ENCODE results near the gene KLKB1. TPM values are rescaled to one million over a fixed set of nuclear protein-coding genes. Genes with fewer than 3 reads are reported as not detected.

Gene KLKB1
- total and polyA plus RNA-seq, 2 donors = 0.33 to 2.3 TPM

DNA sequence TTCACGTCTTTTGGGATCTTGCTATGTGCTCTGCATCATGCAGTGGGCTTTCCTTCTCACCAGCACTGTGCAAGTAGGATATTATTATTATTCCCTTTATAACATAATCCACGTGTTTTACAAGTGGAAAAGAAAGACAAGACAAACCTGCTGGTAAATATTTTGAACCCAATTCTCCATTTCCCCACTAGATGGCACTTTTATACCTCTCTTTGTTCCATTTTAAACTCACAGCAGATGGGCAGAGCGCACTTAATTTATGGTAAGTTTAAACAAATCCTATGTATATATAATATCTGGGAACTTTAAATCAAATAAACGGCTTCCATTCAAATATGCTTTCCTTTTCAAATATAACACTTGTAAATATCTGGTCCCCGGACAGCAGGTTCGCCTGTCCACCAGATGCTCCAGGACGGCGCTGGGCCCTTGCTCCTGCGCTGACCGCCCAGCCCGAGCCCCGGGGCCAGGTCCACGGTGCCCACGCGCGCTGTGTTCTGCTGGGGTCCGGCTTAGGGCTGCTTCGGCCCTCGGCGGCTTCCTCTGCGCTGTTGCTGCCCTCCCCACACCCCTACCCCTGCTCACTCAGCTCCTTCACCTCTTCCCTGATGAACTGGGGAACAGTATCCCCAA, 69.8 kb downstream of the KLKB1 start:
- WGBS = 63% methylated on average over 21 of the region's 21 CpGs

DNA sequence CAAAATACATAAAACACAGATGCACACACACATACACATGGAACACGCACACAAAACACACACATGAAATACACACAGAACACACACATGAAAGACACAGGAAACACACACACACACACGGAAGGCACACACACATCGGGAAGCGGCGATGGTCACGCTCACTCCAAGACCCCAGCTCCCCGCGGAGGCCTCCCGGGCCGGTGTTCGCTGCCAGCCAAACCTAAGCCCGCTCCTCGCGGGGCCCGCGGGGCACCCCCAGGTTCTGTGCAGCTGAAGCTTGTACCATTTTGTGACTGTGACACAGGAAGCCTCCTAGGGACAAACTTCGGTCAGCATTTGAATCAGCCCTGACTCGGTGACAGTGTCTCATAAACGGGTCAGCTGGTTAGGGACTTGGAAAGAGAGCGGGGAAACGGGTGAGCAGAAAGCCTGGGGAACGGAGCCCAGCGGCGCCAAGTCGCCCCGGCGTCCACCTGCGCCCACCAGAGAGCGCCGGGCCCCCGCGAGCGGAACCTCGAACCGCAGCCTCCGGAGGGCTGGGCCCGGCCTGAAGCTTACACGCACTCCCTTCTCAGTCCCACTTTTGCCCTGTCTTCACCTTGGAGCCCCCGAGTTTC, 70.8 kb downstream of the KLKB1 start:
- Histone ChIP-seq H3K27me3 (ENCODE audit: control insufficient read depth in 2 of 2, insufficient read depth in 1 of 2, low read length in 1 of 2) (peaks cover 5 to 17% of the 10 kb centered on the region in 2 donors), H3K4me1 (ENCODE audit: control insufficient read depth in 2 of 2, insufficient read depth in 2 of 2, low read length in 2 of 2) (no peaks in the 10 kb centered on the region), H3K4me3 (ENCODE audit: low read length in 2 of 2) (no peak overlapping the region), H3K9me3 (ENCODE audit: control insufficient read depth in 2 of 2, insufficient read depth in 1 of 2, low read length in 1 of 2) (no peaks in the 10 kb centered on the region), H3K36me3 (ENCODE audit: control insufficient read depth in 2 of 2, insufficient read depth in 2 of 2, low read length in 1 of 2) (no peaks in the 10 kb centered on the region), H3K27ac (ENCODE audit: low read depth in 1 of 2, low read length in 1 of 2) (no peak overlapping the region)
- DNase-seq (ENCODE audit: low read depth in 6 of 9, low spot score in 9 of 9) = no peak
- 21% methylated on average over 39 of the region's 39 CpGs for WGBS

More for the DNA sequence above, 69.8 kb downstream of the KLKB1 start:
- Histone ChIP-seq H3K27me3 (ENCODE audit: control insufficient read depth in 2 of 2, insufficient read depth in 1 of 2, low read length in 1 of 2) (peaks cover 5 to 17% of the 10 kb centered on the region in 2 donors), H3K4me1 (ENCODE audit: control insufficient read depth in 2 of 2, insufficient read depth in 2 of 2, low read length in 2 of 2) (no peaks in the 10 kb centered on the region), H3K9me3 (ENCODE audit: control insufficient read depth in 2 of 2, insufficient read depth in 1 of 2, low read length in 1 of 2) (no peaks in the 10 kb centered on the region), H3K36me3 (ENCODE audit: control insufficient read depth in 2 of 2, insufficient read depth in 2 of 2, low read length in 1 of 2) (no peaks in the 10 kb centered on the region), H3K4me3 (ENCODE audit: low read length in 2 of 2) (no peak overlapping the region), H3K27ac (ENCODE audit: low read depth in 1 of 2, low read length in 1 of 2) (no peak overlapping the region)
- peak in 6 of 9 donors; percentile 3 to 43 (median 16) for DNase-seq (ENCODE audit: low read depth in 6 of 9, low spot score in 9 of 9)

DNA sequence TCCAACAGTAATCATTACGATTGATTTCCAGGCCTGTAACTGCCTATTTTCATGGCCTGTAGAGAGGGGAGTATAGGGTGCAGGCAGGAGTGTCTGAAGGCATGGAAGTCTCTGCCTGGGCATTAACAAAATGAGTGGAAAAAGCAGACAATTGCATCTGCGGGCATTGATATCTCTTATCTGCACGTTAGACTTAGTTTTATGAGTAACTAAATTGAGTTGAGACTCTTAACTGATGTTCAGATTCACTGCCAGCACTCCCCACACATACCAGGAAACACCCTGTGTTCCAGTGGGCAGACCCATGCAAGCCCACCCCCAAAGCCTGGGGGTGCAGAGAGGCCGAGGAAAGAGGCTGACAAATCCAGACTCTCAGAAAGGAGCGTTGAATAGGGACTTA, 72.0 kb downstream of the KLKB1 start:
- no peak for DNase-seq (ENCODE audit: low read depth in 6 of 9, low spot score in 9 of 9)
- WGBS = 89% methylated on average over 5 of the region's 5 CpGs

GRCh38 chr4:186300659-186301390, 73.5 kb downstream of the KLKB1 start:
- H3K4me1 ChIP-seq (ENCODE audit: control insufficient read depth in 2 of 2, insufficient read depth in 2 of 2, low read length in 2 of 2) = no peaks in the 10 kb centered on the region
- no peaks in the 10 kb centered on the region for H3K36me3 ChIP-seq (ENCODE audit: control insufficient read depth in 2 of 2, insufficient read depth in 2 of 2, low read length in 1 of 2)
- peaks cover 5 to 17% of the 10 kb centered on the region in 2 donors for H3K27me3 ChIP-seq (ENCODE audit: control insufficient read depth in 2 of 2, insufficient read depth in 1 of 2, low read length in 1 of 2)
- H3K27ac ChIP-seq (ENCODE audit: low read depth in 1 of 2, low read length in 1 of 2) = no peak overlapping the region
- H3K4me3 ChIP-seq (ENCODE audit: low read length in 2 of 2) = no peak overlapping the region
- WGBS = 86% methylated on average over 6 of the region's 6 CpGs
- no peak for DNase-seq (ENCODE audit: low read depth in 6 of 9, low spot score in 9 of 9)
- H3K9me3 ChIP-seq (ENCODE audit: control insufficient read depth in 2 of 2, insufficient read depth in 1 of 2, low read length in 1 of 2) = no peaks in the 10 kb centered on the region

More for the DNA sequence above, 72.0 kb downstream of the KLKB1 start:
- peaks cover 5 to 17% of the 10 kb centered on the region in 2 donors for H3K27me3 ChIP-seq (ENCODE audit: control insufficient read depth in 2 of 2, insufficient read depth in 1 of 2, low read length in 1 of 2)
- H3K36me3 ChIP-seq (ENCODE audit: control insufficient read depth in 2 of 2, insufficient read depth in 2 of 2, low read length in 1 of 2) = no peaks in the 10 kb centered on the region
- H3K4me3 ChIP-seq (ENCODE audit: low read length in 2 of 2) = no peak overlapping the region
- H3K4me1 ChIP-seq (ENCODE audit: control insufficient read depth in 2 of 2, insufficient read depth in 2 of 2, low read length in 2 of 2) = no peaks in the 10 kb centered on the region
- H3K27ac ChIP-seq (ENCODE audit: low read depth in 1 of 2, low read length in 1 of 2) = no peak overlapping the region
- H3K9me3 ChIP-seq (ENCODE audit: control insufficient read depth in 2 of 2, insufficient read depth in 1 of 2, low read length in 1 of 2) = no peaks in the 10 kb centered on the region

DNA sequence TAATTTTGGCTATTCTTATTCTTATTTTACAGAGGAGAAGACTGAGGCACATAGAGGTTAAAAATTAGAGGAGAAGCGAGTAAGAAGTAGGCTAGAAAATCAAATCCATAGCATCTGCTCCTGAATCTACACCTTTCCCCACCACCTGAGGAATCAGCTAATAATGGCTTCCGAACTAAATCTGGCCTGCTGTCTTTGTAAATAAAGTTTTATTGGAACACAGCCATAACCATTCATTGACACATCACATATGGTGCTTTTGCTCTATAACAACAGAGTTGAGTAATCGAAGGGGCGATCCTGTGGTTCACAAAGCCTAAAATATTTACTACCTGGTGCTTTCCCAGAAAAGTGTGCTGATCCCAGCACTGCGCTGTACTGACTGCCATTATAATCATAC, 76.9 kb downstream of the KLKB1 start:
- Histone ChIP-seq H3K4me3 (ENCODE audit: low read length in 2 of 2) (no peak overlapping the region), H3K27me3 (ENCODE audit: control insufficient read depth in 2 of 2, insufficient read depth in 1 of 2, low read length in 1 of 2) (no peaks in the 10 kb centered on the region), H3K9me3 (ENCODE audit: control insufficient read depth in 2 of 2, insufficient read depth in 1 of 2, low read length in 1 of 2) (no peaks in the 10 kb centered on the region), H3K27ac (ENCODE audit: low read depth in 1 of 2, low read length in 1 of 2) (no peak overlapping the region), H3K4me1 (ENCODE audit: control insufficient read depth in 2 of 2, insufficient read depth in 2 of 2, low read length in 2 of 2) (no peaks in the 10 kb centered on the region), H3K36me3 (ENCODE audit: control insufficient read depth in 2 of 2, insufficient read depth in 2 of 2, low read length in 1 of 2) (no peaks in the 10 kb centered on the region)
- DNase-seq (ENCODE audit: low read depth in 6 of 9, low spot score in 9 of 9) = no peak
- WGBS = 93% methylated on average over 5 of the region's 5 CpGs

GRCh38 chr4:186304866-186305505, 77.7 kb downstream of the KLKB1 start:
- DNase-seq (ENCODE audit: low read depth in 6 of 9, low spot score in 9 of 9) = no peak
- Histone ChIP-seq H3K9me3 (ENCODE audit: control insufficient read depth in 2 of 2, insufficient read depth in 1 of 2, low read length in 1 of 2) (no peaks in the 10 kb centered on the region), H3K4me3 (ENCODE audit: low read length in 2 of 2) (no peak overlapping the region), H3K4me1 (ENCODE audit: control insufficient read depth in 2 of 2, insufficient read depth in 2 of 2, low read length in 2 of 2) (no peaks in the 10 kb centered on the region), H3K27me3 (ENCODE audit: control insufficient read depth in 2 of 2, insufficient read depth in 1 of 2, low read length in 1 of 2) (no peaks in the 10 kb centered on the region), H3K27ac (ENCODE audit: low read depth in 1 of 2, low read length in 1 of 2) (no peak overlapping the region), H3K36me3 (ENCODE audit: control insufficient read depth in 2 of 2, insufficient read depth in 2 of 2, low read length in 1 of 2) (no peaks in the 10 kb centered on the region)
- 77% methylated on average over 13 of the region's 13 CpGs for WGBS

DNA sequence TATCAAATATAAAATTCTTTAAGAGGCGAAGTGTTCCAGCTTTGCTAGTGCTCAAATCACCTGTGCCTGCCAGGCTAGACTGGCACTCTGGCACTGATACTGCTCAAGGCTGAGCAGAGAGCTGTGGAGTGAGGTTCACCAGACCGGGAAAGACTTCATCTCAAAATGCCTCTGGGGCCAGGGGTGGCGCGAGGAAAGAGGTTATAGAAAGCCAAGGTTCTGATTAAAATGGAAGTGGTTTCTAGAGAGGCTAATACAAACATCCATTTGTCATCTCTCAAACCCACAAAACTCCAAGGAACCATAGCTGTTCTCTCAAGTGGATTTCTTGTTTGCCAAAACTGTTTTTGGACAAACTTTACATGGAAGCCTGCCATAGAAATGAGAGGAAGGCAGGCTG, 80.2 kb downstream of the KLKB1 start:
- H3K36me3 ChIP-seq (ENCODE audit: control insufficient read depth in 2 of 2, insufficient read depth in 2 of 2, low read length in 1 of 2) = no peaks in the 10 kb centered on the region
- 84% methylated on average over 4 of the region's 4 CpGs for WGBS
- H3K27me3 ChIP-seq (ENCODE audit: control insufficient read depth in 2 of 2, insufficient read depth in 1 of 2, low read length in 1 of 2) = no peaks in the 10 kb centered on the region
- DNase-seq (ENCODE audit: low read depth in 6 of 9, low spot score in 9 of 9) = no peak
- no peaks in the 10 kb centered on the region for H3K9me3 ChIP-seq (ENCODE audit: control insufficient read depth in 2 of 2, insufficient read depth in 1 of 2, low read length in 1 of 2)
- no peak overlapping the region for H3K4me3 ChIP-seq (ENCODE audit: low read length in 2 of 2)
- no peaks in the 10 kb centered on the region for H3K4me1 ChIP-seq (ENCODE audit: control insufficient read depth in 2 of 2, insufficient read depth in 2 of 2, low read length in 2 of 2)
- no peak overlapping the region for H3K27ac ChIP-seq (ENCODE audit: low read depth in 1 of 2, low read length in 1 of 2)

DNA sequence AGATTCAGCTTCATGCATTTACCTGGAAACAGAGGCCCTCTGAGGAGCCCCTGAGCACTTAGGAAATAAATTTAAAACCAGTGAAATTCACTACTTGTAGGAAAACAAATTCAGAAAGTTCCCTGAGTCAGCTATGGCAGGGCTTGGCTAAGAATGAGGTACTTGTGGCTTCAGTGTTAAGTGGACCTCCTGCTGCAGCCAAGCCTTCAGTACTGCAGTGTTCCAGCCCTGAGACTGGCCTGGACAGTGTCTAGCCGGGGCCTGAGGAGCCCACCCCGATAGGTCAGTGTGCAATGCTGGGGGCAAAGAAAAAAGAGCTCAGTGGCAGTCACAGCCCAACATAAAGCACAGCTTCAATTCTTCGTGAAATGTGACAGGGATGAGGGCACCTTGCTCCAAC, 80.6 kb downstream of the KLKB1 start:
- no peak for DNase-seq (ENCODE audit: low read depth in 6 of 9, low spot score in 9 of 9)
- 90% methylated on average over 3 of the region's 3 CpGs for WGBS

More for the DNA sequence above, 80.6 kb downstream of the KLKB1 start:
- H3K4me1 ChIP-seq (ENCODE audit: control insufficient read depth in 2 of 2, insufficient read depth in 2 of 2, low read length in 2 of 2) = no peaks in the 10 kb centered on the region
- H3K27me3 ChIP-seq (ENCODE audit: control insufficient read depth in 2 of 2, insufficient read depth in 1 of 2, low read length in 1 of 2) = no peaks in the 10 kb centered on the region
- no peak overlapping the region for H3K27ac ChIP-seq (ENCODE audit: low read depth in 1 of 2, low read length in 1 of 2)
- no peaks in the 10 kb centered on the region for H3K9me3 ChIP-seq (ENCODE audit: control insufficient read depth in 2 of 2, insufficient read depth in 1 of 2, low read length in 1 of 2)
- H3K4me3 ChIP-seq (ENCODE audit: low read length in 2 of 2) = no peak overlapping the region
- H3K36me3 ChIP-seq (ENCODE audit: control insufficient read depth in 2 of 2, insufficient read depth in 2 of 2, low read length in 1 of 2) = no peaks in the 10 kb centered on the region

All from thymus (tissue), 11 donors.